LNCaP clone FGC (cell line): ENCODE measurements around the gene OSR1.

Experiments used
- DNase-seq: peaks from one replicate; pipeline ENCODE4 v3.0.0-alpha.2; 2011; ENCODE audit warnings: low read depth
- H3K4me3 ChIP-seq: 2 replicates; pipeline ENCODE4 v1.5.1; 2011; ENCODE audit warnings: mild to moderate bottlenecking, low read depth, low read length, control low read depth
- CTCF ChIP-seq: IDR thresholded peaks from 2 replicates; pipeline ENCODE4 v1.5.1; 2012; ENCODE audit warnings: mild to moderate bottlenecking; ENCODE audit not compliant: control insufficient read depth, insufficient read depth; ENCODE audit errors: extremely low read depth

Gene OSR1

GRCh38 chr2:19301706-19302105, 56.7 kb downstream of the OSR1 start:
- H3K4me3 ChIP-seq = no peak overlapping the region
- no peak for DNase-seq
- no peak for TF ChIP-seq CTCF
